GM18870 (cell line): Measurements from ENCODE around the gene TGM6.

Experiments used
- ATAC-seq: cut with Tn5 transposase; IDR thresholded peaks from one replicate; pipeline ENCODE4 v1.9.1; 2021; ENCODE audit warnings: moderate library complexity; ENCODE audit not compliant: unreplicated experiment

The TGM6 gene

DNA sequence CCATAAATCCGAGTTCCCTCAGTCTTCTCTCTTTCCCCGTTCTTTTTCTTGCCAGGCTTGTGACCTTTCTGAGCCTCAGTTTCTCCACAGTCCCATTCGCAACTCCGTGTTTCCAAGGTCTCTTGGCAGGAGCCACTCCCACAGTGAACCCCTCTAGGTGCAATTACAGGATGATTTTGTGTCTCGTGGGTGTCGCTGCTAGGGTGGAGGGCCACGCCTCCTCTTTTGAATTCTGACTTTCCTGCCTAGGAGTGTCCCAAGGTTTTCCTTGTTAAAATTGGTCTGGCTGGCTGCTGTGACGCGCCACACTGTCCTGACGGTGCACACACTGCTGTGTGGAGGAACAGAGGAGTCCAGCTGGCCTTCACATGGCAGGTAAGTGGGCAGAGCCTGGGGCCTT, at the start of gene TGM6:
TSS of gene TGM6 (plus strand) at position 301 of the 400 bp plus-strand sequence. CDS start at position 369, 68 bp downstream.
- no peak for ATAC-seq

DNA sequence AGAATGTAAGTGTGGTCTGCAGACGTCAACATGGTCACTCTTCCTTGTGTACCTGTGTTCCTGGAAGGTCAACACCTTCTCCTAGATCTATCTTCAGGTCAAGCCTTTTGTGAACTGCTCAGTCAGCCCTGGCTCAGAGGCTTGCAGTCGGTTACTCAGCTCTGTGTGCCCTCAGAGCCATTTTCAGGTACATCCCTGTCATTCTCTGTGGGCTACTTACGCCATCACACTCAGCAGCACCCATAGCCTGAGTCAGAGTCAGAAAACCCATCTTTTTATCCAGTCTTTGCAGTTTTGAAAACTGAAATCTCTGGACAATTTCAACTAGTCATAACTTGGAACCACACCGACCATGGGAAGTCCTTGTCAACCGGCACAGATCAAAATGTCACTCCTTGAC, 49.6 kb upstream of the TGM6 start:
- no peak for ATAC-seq

DNA sequence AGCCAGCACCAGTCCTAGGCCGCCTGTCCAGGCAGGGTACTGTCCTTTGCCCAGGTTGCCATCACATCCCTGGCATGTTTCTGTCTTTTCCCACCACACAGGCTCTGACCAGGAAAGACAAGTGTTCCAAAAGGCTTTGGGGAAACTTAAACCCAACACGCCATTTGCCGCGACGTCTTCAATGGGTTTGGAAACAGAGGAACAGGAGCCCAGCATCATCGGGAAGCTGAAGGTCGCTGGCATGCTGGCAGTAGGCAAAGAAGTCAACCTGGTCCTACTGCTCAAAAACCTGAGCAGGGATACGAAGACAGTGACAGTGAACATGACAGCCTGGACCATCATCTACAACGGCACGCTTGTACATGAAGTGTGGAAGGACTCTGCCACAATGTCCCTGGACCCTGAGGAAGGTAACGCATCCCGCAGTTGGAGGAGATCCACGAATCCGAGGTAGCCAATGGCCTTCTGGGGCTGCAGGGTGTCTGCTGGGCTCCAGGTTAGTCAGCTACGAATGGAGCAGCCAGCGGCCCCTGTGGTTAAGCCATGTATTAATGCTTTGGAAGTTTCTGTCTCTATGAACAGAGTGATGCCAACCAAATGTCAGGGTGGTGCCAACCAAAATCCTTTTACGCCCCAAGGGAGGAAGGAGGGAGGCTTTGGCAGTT, 48.7 kb upstream of the TGM6 start:
- ATAC-seq: no peak

DNA sequence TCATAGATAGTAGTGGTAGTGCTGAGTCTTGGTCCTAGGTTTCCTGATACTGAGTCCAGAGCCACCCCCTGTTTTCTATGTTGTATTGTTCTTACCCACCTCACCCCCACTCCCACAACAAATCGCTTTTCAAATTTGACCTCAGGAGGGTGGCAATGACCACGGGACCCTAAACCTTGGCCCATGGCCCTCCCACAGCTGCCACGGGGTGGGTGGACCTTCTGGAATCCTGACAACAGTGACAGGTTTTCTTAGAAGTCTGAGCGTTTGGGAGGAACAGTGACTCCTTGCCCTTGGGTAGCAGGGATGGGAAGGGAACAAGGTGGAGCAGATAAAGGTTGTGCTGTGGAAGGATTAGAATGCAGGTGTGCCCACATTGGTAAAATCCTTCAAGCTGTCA, 48.0 kb upstream of the TGM6 start:
- no peak for ATAC-seq

DNA sequence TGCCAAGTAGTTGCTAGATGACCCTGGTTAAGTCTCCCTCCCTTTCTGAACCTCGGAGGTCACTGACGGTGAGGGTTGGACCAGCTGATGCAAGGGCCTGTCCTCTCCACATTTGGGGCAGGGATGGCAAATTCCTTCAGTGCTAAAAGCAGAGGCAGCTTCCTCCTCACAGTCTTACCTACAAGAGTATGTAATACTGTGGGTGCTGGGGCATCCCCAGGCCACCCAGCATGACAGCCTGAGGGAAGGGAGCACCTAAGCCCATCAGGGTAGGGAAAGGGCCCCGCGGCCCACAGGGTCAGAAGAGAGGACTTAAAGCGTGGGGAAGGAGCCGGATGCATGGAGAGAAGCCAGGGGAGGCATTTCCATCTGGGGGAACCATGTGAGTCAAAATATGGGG, 46.9 kb upstream of the TGM6 start:
- no peak for ATAC-seq

DNA sequence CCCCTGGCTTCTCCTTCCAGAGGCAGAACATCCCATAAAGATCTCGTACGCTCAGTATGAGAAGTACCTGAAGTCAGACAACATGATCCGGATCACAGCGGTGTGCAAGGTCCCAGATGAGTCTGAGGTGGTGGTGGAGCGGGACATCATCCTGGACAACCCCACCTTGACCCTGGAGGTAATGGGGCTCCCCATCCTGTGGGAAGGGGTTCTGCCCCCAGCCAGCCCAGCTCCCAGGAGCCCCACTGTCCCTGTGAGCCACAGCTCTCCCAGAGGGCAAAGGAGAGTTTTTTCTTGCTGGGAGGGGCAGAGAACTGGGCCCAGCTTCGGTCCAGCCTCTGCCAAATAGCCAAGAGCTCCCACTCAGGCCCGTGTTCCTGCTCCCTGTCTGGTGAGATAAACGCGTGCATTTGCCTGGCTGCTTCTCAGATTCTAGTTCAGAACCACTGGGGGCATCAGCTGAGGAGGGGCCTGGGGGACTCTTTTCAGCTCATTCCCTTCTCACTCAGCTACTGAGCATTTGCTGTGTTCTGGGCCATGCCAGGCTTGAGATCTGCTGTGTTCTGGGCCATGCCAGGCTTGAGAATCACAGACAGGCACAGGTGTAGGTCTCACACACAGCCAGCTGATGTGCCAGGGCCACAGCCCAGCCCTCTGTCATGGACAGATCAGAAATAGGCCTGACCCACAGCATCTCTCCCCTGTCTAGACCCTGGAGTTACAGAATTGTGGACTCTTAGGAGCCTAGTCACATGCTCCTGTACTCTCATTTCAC, 45.4 kb upstream of the TGM6 start:
- ATAC-seq: no peak

GRCh38 chr20:2336471-2336870, 44.2 kb upstream of the TGM6 start:
- no peak for ATAC-seq

DNA sequence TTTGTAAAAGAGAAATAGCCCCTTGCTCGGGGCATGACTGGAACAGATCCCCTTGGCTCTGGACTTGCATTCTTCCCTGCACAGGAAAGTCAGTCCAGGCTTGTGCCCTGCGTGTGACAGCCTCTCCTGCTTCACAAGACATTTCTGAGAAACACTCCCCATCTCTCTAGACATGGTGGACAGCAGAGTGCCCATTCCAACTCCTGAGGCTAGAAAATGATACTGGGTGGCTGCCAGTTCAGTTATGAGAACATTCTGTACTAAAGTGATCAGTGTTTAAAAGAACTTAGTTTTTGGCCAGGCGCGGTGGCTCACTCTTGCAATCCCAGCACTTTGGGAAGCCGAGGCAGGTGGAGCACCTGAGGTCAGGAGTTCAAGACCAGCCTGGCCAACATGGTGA, 43.6 kb upstream of the TGM6 start:
- ATAC-seq: no peak

- no peak for ATAC-seq
Measured at GRCh38 chr20:2338411-2339066, 42.2 kb upstream of the TGM6 start.

GRCh38 chr20:2340136-2340535, 40.6 kb upstream of the TGM6 start:
- no peak for ATAC-seq

- ATAC-seq: no peak
Measured at GRCh38 chr20:2340823-2341222, 39.9 kb upstream of the TGM6 start.

- no peak for ATAC-seq
Measured at GRCh38 chr20:2341336-2341735, 39.4 kb upstream of the TGM6 start.

GRCh38 chr20:2342243-2342642, 38.5 kb upstream of the TGM6 start:
- no peak for ATAC-seq

- no peak for ATAC-seq
Measured at GRCh38 chr20:2346188-2346587, 34.5 kb upstream of the TGM6 start.

GRCh38 chr20:2348336-2348735, 32.4 kb upstream of the TGM6 start:
- no peak for ATAC-seq

- no peak for ATAC-seq
Measured at GRCh38 chr20:2349801-2350200, 30.9 kb upstream of the TGM6 start.

GRCh38 chr20:2350606-2351005, 30.1 kb upstream of the TGM6 start:
- no peak for ATAC-seq

- no peak for ATAC-seq
Measured at GRCh38 chr20:2353231-2353630, 27.5 kb upstream of the TGM6 start.

- no peak for ATAC-seq
Measured at GRCh38 chr20:2357114-2357513, 23.6 kb upstream of the TGM6 start.

- no peak for ATAC-seq
Measured at GRCh38 chr20:2358006-2358405, 22.7 kb upstream of the TGM6 start.

DNA sequence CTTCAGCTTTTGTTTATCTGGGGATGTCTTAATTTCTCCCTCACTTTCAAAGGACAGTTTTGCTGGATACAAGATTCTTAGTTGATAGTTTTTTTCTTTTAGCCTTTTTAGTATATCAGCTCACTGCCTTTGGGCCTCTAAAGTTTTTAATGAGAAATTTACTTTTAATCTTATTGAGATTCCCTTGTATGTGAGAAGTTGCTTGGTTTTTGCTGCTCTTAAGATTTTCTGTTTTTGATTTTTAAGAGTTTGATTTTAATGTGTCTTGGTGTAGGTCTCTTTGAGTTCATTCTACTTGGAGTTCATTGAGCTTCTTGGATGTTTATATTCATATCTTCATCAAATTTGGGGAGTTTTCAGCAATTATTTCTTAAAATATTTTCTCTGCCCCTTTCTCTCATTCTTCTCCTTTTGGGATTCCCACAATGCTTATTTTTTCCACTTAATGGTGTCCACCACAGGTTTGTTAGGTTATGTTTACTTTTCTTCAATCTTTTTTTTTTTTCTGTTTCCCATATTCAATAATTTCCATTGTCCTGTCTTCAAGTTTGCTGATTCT, 19.6 kb upstream of the TGM6 start:
- ATAC-seq: no peak

DNA sequence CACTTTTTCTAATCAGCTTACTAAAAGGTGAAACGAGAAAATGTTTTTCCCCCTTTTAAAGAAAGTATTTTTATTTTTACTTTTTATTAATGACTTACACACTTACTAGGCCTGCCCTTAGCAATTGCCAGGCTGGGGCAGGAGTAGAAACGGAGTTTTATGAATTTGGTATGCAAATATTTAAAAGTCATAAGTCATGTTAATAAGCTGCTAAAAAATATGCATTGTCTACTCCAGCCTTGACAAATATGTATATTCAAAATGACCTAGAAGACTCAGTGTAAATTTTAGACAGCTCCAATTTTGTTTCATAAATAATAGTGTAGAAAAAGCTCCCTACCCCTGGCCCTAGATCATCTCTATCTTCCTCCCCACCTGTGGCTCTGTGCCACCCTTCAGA, 17.5 kb upstream of the TGM6 start:
- no peak for ATAC-seq
